ENCODE measurements around the gene RPS6KA3.
"Not testable (repeated sequence)": the region's sequence is repeated elsewhere in the genome, so short reads cannot be mapped to it uniquely, and the experiment has no call there.

The RPS6KA3 gene

DNA sequence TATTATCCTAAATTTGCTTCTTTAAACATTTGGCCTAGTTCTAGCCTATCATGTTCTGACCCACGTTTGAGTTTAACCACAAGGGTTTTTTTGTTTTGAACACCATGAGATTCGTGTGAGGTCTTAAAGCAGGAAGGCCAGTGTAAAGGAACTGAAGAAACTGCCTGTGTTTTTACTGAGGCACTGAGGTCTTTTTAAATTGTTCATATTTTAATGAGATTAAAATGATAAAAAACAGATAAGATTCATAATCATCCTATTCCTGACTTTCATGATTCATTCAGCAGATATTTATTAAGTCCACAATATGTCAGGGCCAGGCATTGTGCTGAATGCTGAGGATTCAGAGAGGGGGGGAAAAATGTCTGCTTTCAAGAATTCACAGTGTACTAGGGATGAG, 3.2 kb downstream of the RPS6KA3 start:
- DNase-seq = no peak

DNA sequence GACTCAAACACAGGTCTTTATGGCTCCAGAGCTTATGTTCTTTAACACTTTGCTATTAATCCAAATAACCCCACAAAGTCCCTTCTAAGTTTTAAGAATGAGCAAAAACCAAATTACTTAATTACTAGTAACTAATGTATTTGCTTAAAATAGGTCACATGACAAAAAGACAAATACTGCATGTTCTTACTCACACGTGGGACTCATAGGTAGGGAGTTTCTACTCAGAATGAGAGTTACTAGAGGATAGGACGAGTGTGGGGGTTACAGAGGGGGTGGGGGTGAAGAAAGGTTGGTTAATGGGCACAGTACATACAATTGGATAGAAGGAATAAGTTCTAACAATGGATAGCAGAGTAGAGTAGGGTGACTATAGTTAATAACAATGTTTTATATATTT, 5.8 kb downstream of the RPS6KA3 start:
- no peak for DNase-seq

DNA sequence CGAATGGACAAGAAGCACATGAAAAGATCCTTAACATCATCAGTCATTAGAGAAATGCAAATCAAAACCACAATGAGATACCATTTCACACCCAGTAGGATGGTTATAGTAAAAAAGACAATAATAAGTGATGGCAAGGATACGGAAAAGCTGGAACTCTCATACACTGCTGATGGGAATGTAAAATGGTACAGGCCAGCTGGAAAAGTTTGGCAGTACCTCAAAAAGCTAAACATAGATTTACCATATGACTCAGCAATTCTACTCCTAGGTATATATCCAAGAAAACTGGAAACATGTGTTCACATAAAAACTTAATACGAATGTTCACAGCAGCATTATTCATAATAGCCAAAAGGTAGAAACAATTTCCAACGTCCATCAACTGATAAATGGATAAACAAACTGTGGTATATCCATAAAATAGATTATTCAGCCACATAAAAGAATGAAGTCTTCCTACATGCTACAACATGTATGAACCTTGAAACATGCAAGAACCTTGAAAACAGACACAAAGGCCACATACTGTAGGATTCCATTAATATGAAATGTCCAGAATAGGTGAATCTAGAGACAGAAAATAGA, 11.9 kb downstream of the RPS6KA3 start:
- DNase-seq = no peak

DNA sequence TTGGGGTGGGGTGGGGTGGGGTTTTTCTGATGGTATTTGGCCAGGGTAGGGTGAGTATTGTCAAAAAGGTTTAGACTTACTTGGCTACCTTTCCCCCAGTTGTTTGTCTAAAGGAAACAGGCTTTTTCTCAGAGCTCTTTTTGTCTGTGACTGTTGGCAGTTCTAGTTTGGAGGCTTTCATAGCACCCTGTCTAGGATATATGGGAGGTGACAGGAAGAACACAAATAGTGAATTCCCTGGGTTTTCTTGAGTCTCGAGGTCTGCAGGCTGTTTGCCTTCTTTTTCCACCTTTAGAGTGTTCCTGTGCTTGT, 13.5 kb downstream of the RPS6KA3 start:
- no peak for DNase-seq

DNA sequence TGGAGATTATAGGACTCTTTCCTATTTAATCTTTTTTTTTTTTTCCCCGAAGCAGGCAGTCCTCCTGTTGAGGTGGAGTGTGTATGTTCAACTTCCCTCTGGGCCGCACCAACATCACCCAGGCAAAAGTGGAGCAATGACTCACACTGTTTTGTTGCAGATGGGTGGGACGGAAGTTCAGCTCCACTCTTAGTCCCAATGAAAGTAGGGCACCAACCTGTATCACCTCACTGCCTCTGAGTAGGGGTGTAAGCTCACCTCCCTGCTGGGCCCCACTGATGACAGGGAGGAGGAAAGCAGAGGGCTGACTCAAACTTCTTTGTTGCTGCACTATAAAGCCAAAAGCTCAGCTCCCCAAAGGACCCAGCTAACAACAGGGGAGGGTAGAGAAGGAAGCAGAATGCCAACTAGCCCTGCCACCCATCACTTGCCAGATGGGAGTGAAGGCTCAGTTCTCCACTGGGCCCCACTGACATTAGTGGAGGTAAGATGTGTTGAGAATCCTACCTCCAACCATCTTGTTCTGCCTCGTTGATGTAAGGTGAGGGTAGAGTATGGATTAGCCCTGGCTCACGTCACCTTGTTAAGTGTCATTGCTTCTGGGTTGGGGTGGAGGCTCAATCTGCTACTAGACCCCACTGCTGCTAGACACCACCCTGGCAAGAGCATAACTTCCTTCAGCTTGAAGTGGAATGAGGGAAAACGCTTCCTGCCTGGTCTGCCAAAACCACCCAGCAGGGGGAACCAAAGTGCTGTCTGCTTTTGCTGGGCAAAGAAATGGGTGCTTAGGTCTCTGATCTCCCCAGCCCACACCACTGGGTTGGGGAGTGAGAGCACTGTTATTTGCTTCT, 14.1 kb downstream of the RPS6KA3 start:
- DNase-seq = peak in 1 of 2 experiments; percentile 6

DNA sequence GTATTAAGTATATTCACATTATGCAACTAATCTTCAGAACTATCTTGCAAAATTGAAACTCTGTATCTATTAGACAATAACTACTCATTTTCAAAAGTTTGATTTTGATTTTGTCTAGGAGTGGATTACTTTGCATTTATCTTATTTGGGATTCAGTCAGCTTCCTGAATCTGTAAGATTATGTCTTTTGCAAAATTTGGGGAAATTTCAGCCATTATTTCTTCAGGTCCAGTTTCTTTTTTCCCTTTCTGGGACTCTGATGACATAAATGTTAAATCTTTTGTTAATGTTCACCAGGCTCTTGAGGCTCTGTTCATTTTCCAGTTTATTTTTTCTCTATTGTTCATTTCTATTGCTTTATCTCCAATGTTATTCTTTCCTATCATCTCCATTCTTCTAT, 15.0 kb downstream of the RPS6KA3 start:
- no peak for DNase-seq

DNA sequence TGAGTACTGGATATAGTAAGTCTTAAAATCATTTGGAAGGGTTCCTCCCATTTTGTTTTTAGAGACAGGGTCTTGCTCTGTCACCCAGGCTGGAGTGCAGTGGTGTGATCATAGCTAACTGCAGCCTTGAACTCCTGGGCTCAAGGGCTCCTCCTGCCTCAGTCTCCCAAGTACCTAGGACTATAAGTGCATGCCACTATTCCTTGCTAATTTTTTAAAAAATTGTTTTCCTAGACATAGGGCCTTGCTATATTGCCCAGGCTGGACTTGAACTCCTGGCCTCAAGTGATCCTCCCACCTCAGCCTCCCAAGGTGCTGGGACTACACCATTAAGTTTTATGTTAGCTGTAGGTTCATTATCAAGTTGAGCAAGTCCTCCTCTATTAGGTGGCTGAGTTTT, 16.6 kb downstream of the RPS6KA3 start:
- not testable (repeated sequence) for DNase-seq

DNA sequence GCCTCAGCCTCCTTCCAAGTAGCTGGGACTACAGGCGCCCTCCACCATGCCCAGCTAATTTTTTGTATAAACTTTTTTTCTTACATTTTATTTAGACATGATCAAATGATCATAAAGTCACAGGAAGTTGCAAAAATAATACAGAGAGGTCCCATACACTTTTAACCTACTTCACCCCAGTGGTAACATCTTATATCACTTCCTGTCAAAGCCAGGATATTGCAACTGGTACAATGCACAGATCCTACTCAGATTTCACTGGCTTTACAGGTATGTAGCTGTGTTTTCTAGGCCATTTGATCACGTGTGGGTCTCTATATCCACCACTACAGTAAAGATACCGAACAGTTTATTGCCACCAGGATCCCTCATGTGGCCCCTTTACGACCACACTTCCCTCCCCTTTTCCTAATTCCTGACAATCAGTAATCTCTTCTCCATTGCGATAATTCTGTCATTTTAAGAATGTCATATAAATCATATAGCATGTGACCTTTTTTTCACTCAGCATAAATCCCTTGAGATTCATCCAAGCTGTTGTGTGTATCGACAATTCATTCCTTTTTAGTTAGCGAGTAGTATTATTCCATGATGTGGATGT, 18.0 kb downstream of the RPS6KA3 start:
- DNase-seq = no peak

DNA sequence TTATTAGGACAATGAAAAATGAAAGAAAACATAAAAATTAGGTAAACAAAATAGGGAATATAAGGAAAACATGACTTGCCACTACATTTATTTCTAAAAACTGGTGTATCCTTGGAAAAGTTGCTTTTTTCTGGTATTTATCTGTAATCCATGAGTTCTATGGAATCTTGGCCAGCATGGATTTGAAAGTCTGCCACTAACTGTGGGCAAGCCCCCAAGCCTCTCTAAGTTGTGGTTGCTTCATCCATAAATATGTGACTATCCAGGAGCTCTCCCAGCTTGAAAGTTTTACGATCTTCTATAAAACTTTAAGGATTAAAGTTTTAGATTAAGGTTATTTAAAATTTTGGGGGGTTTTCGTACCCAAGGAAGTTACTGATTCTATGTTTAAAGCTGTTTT, 21.8 kb downstream of the RPS6KA3 start:
- no peak for DNase-seq

DNA sequence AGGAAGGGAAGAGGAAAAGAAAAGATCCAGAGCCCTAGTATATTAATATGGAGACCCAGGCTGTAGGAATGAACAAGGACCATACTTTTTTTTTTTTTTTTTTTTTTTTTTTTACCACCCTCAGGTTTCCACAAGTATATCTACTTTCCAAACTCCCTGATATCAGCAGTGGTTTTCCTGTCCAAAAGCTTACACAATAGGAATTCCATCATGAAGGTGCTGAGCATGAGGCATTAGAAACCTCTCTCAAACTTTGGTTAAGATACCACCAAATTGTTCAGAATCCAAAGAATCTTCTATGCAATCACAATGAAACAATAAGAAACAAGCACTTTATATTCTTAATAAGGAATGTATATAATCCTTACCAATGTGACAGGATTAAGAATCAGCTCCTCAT, 26.5 kb downstream of the RPS6KA3 start:
- DNase-seq = no peak

DNA sequence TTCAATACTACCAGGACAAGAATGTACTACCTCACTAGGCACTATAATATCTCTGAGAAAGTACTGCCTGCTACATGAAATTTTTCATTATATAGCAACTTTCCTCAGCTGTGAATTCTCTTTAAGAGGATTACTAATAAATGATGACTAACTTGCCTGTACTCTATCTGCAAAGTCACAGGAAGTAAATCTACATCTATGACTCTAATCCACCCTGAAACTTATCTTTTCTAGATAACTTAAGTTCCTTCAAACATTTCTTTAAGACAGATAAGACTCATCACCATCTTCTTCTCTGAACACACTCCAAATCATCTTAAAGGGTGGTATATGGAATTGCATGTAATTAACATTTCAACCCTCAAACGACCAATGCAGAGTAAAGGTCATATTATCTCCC, 28.8 kb downstream of the RPS6KA3 start:
- no peak for DNase-seq

DNA sequence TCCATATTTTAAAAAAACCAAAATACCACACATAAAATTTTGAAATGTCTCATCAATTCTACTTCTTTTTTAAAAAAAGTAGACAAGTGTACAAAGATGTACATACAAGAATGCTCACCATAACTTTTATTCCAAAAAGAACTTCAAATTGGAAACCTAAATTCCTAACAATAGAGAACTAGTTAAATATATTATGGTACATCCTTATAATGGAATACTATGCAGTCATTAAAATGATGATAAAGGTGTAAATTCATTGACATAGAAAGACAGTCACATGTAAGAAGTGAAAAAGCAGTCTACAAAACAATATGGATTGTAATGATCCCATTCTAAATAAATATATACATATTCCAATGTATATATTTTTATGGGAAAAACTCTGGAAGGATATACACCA, 31.0 kb downstream of the RPS6KA3 start:
- no peak for DNase-seq

DNA sequence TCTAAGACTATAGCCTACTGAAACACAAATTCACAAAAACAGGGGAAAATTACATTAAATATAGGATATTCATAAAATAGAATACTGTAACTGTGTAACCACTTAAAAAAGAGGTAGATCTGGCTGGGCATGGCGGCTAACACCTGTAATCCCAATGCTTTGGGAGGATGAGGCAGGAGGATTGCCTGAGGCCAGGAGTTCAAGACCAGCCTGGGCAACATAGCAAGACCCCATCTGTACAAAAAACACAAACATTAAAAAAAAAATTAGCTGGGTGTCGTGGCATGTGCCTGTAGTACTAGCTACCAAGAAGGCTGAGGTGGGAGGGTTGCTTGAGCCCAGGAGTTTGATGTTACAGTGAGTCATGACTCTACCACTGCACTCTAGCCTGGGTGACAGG, 33.4 kb downstream of the RPS6KA3 start:
- DNase-seq = no peak

DNA sequence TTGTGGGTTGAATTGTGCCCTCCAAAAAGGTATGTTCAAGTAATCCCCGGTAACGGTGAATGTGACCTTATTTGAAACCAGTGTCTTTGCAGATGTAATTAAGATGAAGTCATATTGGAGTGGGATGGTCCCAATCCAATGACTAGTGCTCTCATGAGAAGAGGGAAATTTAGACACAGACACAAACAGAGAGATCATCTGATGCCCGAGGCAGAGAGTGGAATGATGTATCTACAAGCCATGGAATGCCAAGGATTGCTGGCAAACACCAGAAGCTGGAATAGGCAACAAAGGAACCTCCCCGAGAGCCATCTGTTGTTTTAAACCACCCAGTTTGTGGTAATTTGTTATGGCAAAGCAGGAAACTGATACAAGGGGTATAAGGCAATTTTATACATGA, 35.1 kb downstream of the RPS6KA3 start:
- DNase-seq = no peak

DNA sequence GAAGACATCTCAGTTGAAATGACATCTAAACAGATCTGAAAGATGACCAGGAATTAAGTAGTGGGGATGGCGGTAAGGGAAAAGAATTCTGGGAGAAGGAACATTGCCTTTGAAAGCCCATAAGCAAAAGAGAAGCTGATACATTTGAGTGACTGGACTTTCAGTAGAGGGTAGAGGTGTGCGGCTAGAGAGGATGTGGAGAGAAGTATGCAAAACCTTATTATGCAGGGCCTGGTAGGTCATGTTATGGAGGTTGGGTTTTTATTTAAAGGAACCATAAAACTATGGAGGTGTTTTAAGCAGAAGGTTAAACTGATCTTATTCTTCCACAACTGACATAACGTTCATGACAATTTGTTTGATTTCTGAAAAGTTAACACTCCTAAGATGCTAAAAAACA, 36.3 kb downstream of the RPS6KA3 start:
- no peak for DNase-seq

DNA sequence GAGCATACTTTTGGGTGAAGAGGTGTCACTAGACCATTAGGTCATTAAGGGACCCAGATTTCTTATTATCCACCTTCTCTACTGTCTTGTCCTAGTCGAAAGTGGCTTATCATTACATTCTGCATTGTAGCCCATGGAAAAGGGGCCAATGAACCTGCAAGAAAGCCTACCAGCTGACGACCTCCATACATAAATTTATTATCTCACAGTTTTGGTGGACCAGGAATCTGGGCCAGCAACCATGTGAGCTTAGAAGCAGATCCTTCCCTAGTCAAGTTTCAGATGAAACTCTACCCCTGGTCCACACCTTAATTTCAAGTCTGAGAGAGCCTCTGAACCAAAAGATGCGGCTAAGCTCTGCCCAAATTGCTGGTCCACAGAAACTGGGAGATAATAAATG, 37.6 kb downstream of the RPS6KA3 start:
- no peak for DNase-seq

DNA sequence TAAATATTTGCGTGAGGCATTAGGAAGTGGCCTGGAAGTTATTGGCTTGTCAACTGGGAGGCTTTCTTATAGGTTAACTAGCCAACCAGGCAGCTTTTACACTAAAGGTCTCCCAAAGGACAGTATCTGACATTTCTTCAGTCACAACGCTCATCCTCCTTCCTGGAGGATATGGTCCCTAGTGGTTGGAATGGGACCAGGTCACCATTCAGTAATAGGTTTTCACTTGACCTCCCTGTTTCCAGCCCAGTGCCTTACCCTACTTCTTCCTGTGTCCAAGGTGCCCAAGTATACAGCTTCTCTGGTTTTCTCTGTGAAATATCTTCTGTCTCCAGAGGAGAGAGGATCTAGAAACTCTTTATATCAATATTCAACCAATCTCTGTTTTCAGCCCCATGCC, 38.5 kb downstream of the RPS6KA3 start:
- no peak for DNase-seq

DNA sequence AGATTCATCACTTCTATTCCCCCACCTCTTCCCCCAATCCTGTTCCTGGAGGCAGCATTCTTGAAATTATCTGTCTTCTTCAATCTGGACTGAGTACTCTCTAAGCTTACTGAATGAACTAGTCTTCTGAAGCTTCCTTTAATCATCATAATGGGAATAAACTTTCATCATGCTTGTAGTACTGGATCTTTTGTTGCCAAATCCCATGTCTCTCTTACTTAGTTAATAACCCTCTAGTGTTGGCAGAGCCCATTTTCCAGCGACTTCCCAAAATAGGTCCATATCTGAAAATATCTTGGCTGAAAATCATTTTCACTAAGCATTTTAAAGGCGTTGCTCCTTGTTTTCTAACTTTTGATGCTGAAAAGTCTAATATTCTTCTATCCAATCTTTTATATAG, 39.6 kb downstream of the RPS6KA3 start:
- no peak for DNase-seq

DNA sequence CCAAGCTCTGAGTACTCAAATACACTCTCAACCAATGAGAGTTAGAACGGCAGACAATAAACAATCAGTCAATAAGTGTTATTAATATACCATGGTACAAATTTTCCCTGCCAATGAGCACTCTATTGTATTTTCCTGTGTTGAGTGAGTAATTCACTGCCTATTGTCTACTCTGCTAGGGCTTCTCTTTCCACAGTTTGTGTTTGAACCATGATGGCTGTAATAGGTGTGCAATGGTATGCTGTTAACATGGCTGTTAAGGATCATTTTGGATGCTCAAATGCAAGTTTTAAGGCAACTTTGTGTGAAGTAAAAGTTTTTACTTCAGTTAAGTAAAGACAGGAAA, 41.2 kb downstream of the RPS6KA3 start:
- DNase-seq = no peak

DNA sequence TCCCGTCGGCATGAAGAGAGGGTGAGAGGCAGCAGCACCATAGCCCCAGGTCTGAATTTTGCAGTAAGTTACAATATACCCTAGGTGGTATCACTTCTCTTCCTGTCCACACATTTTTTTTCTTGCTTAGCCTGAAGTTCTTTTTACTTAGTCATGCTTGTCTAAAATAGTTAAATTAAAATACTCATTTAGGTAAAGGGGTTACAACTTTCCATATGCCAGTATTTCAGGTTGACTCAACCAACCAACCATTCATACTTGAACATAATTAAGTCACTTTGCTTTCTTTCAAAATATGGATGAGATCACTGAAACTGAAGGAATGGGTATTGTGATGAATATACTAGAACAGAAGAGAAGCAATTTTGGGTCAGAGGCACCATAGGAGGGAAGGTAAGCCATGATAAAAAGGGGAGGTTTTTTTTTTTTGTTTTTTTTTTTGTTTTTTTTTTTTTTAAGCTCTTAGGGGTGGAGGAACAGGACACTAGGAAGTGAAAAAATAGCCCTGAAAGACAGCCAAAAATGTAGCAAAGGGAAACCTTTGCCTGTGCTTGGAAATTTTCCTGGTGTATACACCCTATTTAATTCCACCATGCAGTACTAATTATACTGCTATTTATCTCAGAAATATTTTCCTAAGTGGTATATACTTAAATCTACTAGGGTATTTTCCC, 41.8 kb downstream of the RPS6KA3 start:
- DNase-seq = no peak

DNA sequence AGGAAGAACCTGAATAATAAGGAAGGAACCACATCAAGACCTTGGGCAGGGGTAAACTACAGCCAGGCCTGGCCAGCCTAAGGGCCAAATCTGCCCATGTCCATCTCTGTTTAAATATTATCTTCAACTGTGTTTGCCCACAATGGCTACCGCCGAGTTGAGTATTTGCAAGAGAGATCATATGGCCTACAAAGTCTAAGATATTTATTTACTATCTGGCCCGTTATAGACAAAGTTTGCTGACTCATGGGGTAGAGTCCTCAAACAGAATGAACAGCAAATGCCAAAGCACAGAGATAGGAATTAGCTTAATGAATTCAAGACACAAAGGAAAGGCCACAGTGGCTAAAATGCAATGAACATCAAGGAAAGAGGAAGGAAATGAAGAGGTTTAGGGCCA, 44.8 kb downstream of the RPS6KA3 start:
- DNase-seq = no peak

DNA sequence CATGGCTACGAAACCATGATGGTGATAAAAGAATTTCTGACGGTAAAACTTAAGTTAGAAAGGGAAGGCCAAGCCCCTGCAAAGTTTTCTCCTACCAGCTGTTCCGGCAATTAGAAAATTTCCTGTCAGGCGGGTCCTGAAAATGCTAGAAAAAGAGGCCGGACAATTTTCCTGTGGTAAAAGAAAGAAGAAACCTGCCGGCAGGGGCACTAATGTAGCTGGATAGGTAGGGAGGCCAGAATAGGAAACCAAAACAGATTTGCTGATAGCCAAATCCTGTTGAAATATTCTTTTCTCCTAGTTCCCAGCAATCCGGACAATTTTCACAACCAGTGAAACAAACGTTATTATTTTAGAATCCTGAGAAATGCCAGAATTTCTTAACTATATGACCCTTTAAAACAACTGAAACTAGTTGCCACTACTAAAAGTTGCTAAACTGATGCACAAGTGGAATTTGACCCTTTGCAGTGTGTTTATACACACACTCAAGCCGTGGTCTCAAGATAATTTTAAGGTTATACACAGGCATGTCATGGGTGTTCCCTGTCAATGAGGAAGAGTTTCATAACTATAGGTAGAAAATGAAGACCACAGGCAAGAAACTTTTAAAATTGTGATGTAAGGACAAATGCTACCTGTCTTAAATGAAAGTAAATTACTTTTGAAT, 47.7 kb downstream of the RPS6KA3 start:
- no peak for DNase-seq

DNA sequence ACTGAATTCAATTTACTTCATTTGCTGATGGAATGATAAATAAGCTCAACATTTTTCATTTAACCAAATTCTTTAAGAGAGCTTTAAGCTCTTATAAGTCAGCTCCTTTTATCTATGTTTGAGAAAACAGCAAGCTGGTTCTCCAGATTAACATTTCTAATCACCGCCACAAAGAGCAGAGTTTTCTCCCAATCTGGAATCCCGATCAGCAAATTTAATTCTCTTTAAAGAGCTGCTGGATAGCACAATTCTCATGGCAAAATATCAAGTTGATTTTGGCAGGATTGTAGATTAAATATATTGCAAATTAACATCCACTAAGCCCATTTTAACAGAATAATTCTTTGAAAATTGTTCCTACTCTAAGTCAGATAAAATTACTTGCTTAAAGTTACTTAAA, 48.8 kb downstream of the RPS6KA3 start:
- no peak for DNase-seq

DNA sequence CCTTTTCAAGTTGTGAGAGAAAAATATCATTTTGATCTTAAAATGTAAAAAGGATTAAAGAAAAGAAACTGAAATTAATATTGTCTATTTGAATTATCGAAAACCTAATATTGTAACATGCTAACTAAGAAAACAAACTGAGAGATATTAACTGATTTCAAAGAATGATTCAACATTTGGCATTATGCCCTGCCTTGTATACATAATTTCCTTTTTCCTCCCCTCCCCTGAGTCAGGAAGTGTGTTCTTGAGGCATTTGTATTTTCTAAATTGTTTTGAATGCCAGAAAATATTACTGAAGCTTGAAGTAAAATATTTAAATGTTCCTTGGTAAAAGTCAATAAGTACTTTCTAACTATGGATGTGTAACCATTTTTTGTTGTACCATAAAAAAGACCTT, 49.4 kb downstream of the RPS6KA3 start:
- DNase-seq = no peak
